NCI-H460 (cell line): Measurements from ENCODE around the gene TRAPPC12. TPM values are rescaled to one million over a fixed set of nuclear protein-coding genes. Genes with fewer than 3 reads are reported as not detected.

Experiments used
- DNase-seq: peaks from one replicate; pipeline ENCODE4 v3.0.0-alpha.2; 2016; ENCODE audit warnings: low read depth; ENCODE audit errors: extremely low read depth
- total RNA-seq: library from RNA; depleted of rRNA; stranded (reverse); fragments of >200 nt; shearing (Covaris generic); gene quantifications from 2 replicates; pipeline ENCODE4 v1.2.3, GENCODE V29; 2014; rRNA removed

The TRAPPC12 gene
- total RNA-seq, 1 experiment from 2014 or later, result 60.8 TPM

GRCh38 chr2:3527886-3528785, 148.6 kb downstream of the TRAPPC12 start:
- DNase-seq, result no peak

Other genes with a start within 250 kb of the TRAPPC12 start
- 56.5 and 61.7 TPM in 2 replicates for gene EIPR1, start 1.9 kb upstream of the TRAPPC12 start, total RNA-seq
- 27.7 and 28.5 TPM in 2 replicates for gene ADI1, start 139.8 kb downstream of the TRAPPC12 start, total RNA-seq
- 39.0 and 42.0 TPM in 2 replicates for gene RNASEH1, start 178.6 kb downstream of the TRAPPC12 start, total RNA-seq
- gene RPS7, start 195.6 kb downstream of the TRAPPC12 start, total RNA-seq, result 4,845 and 5,396 TPM in 2 replicates
- gene COLEC11, start 215.4 kb downstream of the TRAPPC12 start, total RNA-seq, result 0.66 and 1.1 TPM in 2 replicates